Thyroid gland (tissue), 4 donors: ENCODE results near the gene DHDH.

Experiments used
- POLR2A ChIP-seq, 2 donors: fragments of 450-650 bp; IDR thresholded peaks; one replicate each; pipeline ENCODE4 v1.6.1; 2017; ENCODE audit warnings: antibody characterized with exemption in 2 of 2, mild to moderate bottlenecking in 2 of 2, moderate library complexity in 1 of 2
- TF ChIP-seq, protein P1 (sequence below), 6 experiments: fragments of 200-600 bp in 3 of 6; fragments of 450-650 bp in 3 of 6; sonication (generic) in 3 of 6; IDR thresholded peaks; one replicate each; pipeline ENCODE4 v1.5.1; 2016 to 2019; ENCODE audit warnings: antibody characterized with exemption in 6 of 6, mild to moderate bottlenecking in 2 of 6, inconsistent platforms in 1 of 6, moderate library complexity in 1 of 6

DNA sequence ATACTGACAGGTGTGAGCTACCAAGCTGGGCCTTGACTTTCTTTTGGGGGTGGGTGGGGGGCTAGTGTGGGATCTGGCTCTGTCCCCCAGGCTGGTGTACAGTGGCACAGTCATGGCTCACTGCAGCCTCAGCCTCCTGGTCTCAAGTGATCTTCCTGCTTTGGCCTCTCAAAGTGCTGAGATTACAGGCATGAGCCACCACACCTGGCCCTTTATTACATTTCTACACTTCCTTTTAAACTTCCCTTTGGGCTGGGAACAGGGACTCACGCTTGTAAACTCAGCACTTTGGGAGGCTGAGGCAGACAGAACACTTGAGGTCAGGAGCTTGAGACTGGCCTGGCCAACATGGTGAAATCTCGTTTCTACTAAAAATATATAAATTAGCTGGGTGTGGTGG, 43.6 kb downstream of the DHDH start:
- TF ChIP-seq, protein P1, sequence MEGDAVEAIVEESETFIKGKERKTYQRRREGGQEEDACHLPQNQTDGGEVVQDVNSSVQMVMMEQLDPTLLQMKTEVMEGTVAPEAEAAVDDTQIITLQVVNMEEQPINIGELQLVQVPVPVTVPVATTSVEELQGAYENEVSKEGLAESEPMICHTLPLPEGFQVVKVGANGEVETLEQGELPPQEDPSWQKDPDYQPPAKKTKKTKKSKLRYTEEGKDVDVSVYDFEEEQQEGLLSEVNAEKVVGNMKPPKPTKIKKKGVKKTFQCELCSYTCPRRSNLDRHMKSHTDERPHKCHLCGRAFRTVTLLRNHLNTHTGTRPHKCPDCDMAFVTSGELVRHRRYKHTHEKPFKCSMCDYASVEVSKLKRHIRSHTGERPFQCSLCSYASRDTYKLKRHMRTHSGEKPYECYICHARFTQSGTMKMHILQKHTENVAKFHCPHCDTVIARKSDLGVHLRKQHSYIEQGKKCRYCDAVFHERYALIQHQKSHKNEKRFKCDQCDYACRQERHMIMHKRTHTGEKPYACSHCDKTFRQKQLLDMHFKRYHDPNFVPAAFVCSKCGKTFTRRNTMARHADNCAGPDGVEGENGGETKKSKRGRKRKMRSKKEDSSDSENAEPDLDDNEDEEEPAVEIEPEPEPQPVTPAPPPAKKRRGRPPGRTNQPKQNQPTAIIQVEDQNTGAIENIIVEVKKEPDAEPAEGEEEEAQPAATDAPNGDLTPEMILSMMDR (IDR thresholded peaks at IDR 0.05) = no peak
- TF ChIP-seq POLR2A (IDR thresholded peaks at IDR 0.05) = no peak
